Skin of body (tissue), 2 donors: ENCODE data around the gene FBXL16. TPM values are rescaled to one million over a fixed set of nuclear protein-coding genes. Genes with fewer than 3 reads are reported as not detected.
A peak's percentile ranks its signal among the peaks of the same experiment; 100 is the strongest.
"Not testable (repeated sequence)": the region's sequence is repeated elsewhere in the genome, so short reads cannot be mapped to it uniquely, and the experiment has no call there.

Experiments used
- DNase-seq: peaks from one replicate; lab custom pipeline; 2025; lab: John Stamatoyannopoulos, UW
- total RNA-seq: library from RNA; depleted of rRNA; stranded (reverse); fragments of >200 nt; gene quantifications from one replicate; pipeline ENCODE4 v1.2.3, GENCODE V29; 2014

The FBXL16 gene
- total RNA-seq, 1 donor from 2014 or later: 0.30 TPM

GRCh38 chr16:723695-724094 is 18.1 kb upstream of the FBXL16 start:
- DNase-seq: no peak

GRCh38 chr16:722835-723633 is 17.4 kb upstream of the FBXL16 start:
- DNase-seq: no peak

DNA sequence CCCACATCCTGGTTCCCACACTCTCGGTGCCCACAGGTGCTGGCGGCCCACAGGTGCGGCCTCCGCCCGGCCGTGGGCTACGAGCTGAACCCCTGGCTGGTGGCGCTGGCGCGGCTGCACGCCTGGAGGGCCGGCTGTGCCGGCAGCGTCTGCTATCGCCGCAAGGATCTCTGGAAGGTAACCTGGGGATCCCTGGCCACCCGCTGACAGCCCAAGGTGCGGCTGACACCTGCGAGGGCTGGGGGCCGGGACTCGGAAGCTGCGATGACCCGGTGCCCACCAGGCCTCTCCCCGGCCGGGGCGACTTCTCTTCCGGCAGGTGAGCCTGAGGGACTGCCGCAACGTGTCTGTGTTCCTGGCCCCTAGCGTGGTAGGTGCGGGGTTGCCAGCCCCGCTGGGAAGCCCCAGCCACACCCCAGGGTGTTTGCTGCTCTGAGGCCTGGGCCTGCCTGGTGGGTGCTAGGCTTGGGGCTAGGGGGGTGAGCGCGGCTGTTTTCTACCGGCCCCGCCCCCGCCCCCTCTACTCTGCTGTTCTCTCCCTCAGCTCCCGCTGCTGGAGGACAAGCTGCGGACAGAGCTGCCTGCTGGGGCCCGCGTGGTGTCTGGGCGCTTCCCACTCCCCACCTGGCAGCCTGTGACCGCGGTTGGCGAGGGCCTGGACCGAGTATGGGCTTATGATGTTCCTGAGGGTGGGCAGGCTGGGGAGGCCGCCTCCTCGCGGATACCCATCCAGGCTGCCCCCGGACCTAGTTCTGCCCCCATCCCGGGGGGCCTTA is 16.4 kb upstream of the FBXL16 start:
- DNase-seq: no peak

DNA sequence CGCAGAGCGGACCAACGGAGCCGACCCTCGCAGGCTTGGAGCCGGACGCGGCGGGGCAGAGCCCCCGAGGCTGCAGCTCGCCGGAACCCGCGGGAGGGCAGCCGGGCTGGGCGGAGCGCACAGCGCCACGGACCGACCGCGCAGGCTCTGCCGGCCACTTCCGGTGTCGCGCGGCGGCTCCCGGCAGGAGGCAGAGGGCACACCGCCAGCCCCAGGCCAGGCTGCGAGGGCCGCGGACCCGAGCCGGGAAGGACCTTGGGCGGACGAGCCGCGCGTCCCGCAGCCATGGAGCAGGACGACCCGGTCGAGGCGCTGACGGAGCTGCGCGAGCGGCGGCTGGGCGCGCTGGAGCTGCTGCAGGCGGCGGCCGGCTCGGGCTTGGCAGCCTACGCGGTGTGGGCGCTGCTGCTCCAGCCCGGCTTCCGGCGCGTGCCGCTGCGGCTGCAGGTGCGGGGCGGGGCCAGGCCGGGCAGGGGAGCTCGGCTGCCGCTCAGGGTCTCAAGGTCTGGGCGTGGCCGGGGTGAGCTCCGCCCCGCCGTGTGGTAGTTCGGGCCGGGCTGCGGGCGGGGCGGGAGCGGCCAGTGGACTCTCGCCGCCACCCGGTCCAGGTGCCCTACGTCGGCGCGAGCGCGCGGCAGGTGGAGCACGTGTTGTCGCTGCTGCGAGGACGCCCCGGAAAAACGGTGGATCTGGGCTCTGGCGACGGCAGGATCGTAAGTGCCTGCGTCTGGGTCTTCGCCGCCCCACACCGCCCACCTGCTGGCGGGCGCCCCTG is 15.6 kb upstream of the FBXL16 start, which contains the start of gene ANTKMT:
Gene ANTKMT, plus strand, starts transcription at position 157 of the 775 bp plus-strand sequence. Its CDS starts 129 bp downstream, at position 286.
- peak; percentile 46 for DNase-seq

DNA sequence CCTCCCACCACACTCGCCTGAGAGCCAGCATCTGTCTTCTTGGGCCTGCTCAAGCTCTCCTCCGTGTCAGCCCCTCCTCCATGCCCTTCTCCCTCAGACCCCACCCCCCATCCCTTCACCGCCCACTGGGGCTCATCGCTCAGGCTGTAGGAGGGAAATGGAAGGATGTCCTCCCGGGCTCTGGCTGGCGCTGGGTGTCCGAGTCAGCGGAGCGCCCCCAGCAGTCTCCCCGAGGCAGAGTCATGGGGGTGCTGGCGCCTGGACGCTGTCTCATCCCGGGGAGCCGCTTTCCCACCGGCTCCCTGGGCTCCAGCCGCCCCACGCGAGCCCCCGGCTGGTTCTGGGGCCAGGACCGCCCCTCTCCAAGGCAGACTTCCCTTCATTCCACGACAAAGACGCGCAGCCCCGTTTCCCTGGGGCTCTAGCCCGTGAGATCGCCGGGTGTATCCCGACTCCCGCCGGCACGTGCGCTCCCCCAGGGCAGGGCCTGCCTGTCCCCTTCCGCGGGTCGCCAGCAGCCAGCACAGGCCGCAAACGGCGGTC is 14.9 kb upstream of the FBXL16 start:
- peak; percentile 72 for DNase-seq

- no peak for DNase-seq
These were observed 14.3 kb upstream of the FBXL16 start for GRCh38 chr16:719815-720446.

- no peak for DNase-seq
These were observed 13.3 kb upstream of the FBXL16 start for GRCh38 chr16:718922-719321.

DNA sequence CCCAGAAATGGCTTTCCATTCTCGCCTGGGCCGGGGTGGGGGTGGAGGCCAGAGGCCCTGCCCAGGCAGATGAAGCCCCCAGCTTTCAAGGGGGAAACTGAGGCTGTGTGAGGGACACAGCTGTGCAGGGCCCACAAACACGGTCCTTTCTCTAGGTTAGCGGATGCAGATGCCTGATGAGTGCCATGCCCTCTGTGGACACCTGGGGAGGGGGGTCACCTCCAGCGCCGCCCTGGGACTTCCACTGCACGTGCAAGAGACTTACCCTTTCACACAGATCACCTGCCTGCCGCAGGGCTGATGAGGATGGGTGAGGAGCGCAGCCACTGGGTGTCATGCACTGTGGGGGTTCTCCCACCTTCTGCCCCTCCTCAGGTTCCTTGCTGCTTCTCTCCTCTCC is 12.8 kb upstream of the FBXL16 start:
- DNase-seq: no peak

GRCh38 chr16:717450-718245 is 12.0 kb upstream of the FBXL16 start:
- DNase-seq: no peak

DNA sequence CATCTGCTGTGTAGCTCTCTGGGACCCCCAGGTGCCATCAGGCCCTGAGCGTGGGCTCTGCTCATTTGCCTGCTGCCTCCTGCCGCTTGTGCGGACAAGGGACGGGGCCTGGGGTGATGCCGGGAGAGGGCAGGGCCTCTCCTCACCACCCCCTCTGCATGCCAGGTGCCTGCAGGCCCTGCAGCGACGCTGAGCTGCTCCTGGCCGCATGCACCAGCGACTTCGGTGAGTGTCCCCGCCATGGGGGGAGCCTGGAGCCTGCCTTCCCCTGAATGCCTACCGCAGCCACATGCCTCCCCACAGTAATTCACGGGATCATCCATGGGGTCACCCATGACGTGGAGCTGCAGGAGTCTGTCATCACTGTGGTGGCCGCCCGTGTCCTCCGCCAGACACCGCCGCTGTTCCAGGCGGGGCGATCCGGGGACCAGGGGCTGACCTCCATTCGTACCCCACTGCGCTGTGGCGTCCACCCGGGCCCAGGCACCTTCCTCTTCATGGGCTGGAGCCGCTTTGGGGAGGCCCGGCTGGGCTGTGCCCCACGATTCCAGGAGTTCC is 11.2 kb upstream of the FBXL16 start:
- no peak for DNase-seq

GRCh38 chr16:716200-716568 is 10.6 kb upstream of the FBXL16 start:
- no peak for DNase-seq

- DNase-seq: no peak
These were observed 10.0 kb upstream of the FBXL16 start for GRCh38 chr16:715477-716199.

DNA sequence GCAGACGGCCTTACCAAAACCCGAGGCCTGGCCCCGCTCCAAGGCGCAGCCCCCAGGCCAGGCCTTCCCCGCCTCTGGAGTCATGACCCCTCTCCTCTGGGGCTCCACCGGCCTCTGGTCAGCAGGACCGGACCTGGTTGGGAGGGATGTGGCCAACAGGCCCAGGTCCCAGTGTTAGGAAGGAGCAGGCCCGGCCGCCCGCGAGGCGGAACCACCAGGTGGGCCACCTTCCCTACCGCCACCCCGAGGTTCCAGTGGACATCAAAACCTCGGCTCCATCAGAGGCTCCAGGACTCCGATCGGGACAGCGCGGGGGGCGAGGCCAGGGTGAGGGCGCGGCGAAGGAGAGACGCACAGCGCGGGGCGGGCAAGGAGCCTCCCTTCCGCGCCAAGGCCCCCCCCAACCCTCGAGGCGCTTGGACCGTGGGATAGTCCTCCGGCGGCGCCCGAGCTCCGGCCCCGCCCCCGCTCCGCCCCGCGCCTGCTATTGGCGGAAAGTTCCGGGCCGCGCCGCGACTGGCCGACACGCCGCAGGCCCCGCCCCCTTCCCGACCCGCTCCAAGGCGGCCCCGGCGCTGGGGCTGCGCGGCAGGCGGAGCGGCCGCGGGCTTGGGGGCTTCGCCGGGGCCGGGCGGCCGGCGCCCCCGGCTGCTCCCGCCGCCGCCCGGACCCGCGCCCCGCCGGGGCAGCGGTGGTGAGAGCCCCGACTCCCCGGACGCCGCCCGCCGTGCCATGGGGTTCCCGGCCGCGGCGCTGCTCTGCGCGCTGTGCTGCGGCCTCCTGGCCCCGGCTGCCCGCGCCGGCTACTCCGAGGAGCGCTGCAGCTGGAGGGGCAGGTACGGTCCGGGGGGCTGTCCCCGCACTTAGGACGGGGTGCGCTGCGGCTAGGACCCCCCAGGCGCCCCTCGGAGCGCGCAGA is 9.2 kb upstream of the FBXL16 start, which contains the start of gene METRN:
Gene METRN, plus strand, starts transcription at position 561 of the 919 bp plus-strand sequence. Its CDS starts 172 bp downstream, at position 733.
- DNase-seq: peak; percentile 58

DNA sequence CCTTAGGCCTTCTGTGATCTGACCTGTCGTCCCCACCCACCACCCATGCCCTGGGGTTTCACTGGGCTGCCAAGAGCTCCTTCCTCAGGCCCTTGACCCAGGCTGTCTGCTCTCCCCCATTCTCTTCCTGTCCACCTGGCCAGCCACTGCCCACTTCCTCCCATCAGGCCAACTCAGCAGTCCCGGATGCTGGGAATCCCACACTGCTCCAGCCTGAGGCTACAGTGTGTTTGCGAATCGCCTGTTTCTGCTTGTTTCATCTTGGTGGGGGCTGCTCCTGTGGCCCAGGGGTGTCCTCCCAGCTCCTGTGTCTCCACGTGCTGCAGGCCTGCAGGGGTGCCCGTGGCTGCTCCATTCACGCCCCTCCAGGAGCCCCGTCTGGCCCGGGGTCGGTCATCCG is 8.5 kb upstream of the FBXL16 start:
- DNase-seq: no peak

GRCh38 chr16:712740-713250 is 7.2 kb upstream of the FBXL16 start:
- DNase-seq: not testable (repeated sequence)

DNA sequence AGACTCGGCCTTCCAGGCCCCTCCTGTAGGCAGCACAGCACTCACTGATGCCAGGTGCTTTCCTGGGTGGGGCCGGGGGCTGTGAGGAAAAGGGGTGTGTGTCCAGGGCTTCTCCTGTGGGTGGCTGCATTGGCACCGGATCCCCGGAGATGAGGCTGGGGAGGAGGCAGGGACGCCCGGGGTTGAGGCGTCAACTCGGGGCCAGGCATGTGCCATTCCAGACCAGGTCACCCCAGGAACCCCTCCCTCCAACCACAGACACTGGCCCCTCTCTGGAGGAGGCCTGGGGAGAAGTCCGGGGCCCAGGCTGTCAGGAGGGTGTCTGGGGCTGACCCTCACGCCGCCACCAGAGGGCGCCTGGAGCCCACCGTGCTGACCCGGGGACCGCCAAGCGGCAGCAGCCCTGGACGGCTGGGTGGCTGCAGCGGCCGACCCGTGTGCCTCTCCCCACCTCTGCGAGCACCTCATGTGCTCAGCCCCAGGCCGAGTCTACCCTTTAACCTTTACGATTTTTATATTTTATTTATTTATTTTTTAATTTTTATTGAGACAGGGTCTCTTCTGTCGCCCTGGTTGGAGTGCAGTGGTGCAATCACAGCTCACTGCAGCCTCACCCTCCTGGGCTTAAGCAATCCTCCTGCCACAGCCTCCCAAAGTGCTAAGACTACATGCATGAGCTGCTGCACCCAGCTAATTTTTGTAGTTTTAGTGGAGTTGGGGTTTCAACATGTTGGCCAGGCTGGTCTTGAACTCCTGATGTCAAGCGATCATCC is 6.1 kb upstream of the FBXL16 start:
- DNase-seq: peak; percentile 14

DNA sequence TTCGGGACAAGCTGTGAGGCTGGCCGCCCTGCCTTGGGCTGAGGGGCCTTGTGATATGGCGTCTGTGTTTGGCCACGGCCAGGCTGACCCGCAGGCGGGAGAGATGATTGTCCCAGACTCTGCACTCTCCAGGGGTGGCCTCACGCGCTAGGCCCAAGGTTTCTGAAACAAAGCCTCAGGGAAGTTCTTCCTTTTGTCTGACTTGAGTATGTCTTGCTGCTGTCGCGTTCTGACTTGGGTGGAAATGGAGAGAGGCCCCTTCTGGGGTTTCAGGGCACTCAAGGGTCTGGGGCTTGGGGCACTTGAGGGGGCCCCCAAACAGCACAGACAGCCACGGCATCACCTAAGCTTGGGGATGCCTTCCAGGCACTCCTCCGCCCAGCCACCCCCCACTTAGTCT is 5.5 kb upstream of the FBXL16 start:
- no peak for DNase-seq
